Natural killer cell (primary cell): Measurements from ENCODE around the gene GFER. TPM values are rescaled to one million over a fixed set of nuclear protein-coding genes. Genes with fewer than 3 reads are reported as not detected.

Experiments
- ATAC-seq, 3 donors: fragments of 150-1000 bp in 2 of 3; fragments of 200-7000 bp in 1 of 3; cut with Tn5 transposase; 1 replicate in 1 of 3; 2 replicates in 2 of 3; pipeline ENCODE4 v1.10.0; 2021; ENCODE audit warnings: mild to moderate bottlenecking in 2 of 3, moderate library complexity in 2 of 3
- DNase-seq, 2 donors: peaks; one replicate each; pipeline versions ENCODE4 v3.0.0 to v3.0.0-alpha.2; 2013 to 2021; ENCODE audit warnings: mixed read lengths in 1 of 2
- H3K27ac ChIP-seq: one replicate; pipeline ENCODE4 v1.5.1; 2013; ENCODE audit warnings: mild to moderate bottlenecking, low read length
- H3K27me3 ChIP-seq: one replicate; pipeline ENCODE4 v1.6.1; 2013; ENCODE audit warnings: low read length; ENCODE audit not compliant: control insufficient read depth, insufficient read depth
- H3K36me3 ChIP-seq: one replicate; pipeline ENCODE4 v1.6.1; 2013; ENCODE audit warnings: low read length; ENCODE audit not compliant: control insufficient read depth, insufficient read depth
- H3K4me1 ChIP-seq: one replicate; pipeline ENCODE4 v1.6.1; 2013; ENCODE audit warnings: low read length; ENCODE audit not compliant: control insufficient read depth, insufficient read depth
- H3K4me3 ChIP-seq: one replicate; pipeline ENCODE4 v1.5.1; 2013; ENCODE audit warnings: low read length
- H3K9me3 ChIP-seq: one replicate; pipeline ENCODE4 v1.6.1; 2013; ENCODE audit warnings: low read length; ENCODE audit not compliant: control insufficient read depth, insufficient read depth
- H3K27ac Mint-ChIP-seq, 2 donors: one replicate each; pipeline ENCODE4 v1.8.0; 2022; ENCODE audit warnings: mild to moderate bottlenecking in 2 of 2, mixed read lengths in 2 of 2, moderate library complexity in 1 of 2
- H3K27me3 Mint-ChIP-seq, 2 donors: one replicate each; pipeline ENCODE4 v1.8.0; 2022; ENCODE audit warnings: low read depth in 2 of 2, mixed read lengths in 2 of 2
- H3K36me3 Mint-ChIP-seq: one replicate; pipeline ENCODE4 v1.8.0; 2022; ENCODE audit warnings: mixed read lengths
- H3K4me1 Mint-ChIP-seq, 2 donors: one replicate each; pipeline ENCODE4 v1.8.0; 2022; ENCODE audit warnings: mixed read lengths in 2 of 2
- H3K4me3 Mint-ChIP-seq: one replicate; pipeline ENCODE4 v1.8.0; 2022; ENCODE audit warnings: mild to moderate bottlenecking, moderate library complexity, mixed read lengths
- H3K9me3 Mint-ChIP-seq, 2 donors: one replicate each; pipeline ENCODE4 v1.8.0; 2022; ENCODE audit warnings: mixed read lengths in 2 of 2
- WGBS: methylation state at CpG from one replicate; pipeline ENCODE4 v1.1.7; 2013; ENCODE audit warnings: missing lambda C conversion rate; ENCODE audit not compliant: insufficient coverage; 5-methylcytosine and 5-hydroxymethylcytosine counted together
- intact Hi-C: fragments of 100-400 bp; cut with micrococcal nuclease; formaldehyde crosslinking; loops from one replicate; pipeline ENCODE4 v1.14.2; 2022
- total RNA-seq, 4 donors: library from RNA; stranded (reverse); fragments of 120-200 nt in 1 of 4; gene quantifications; one replicate each; pipeline versions ENCODE4 v1.2.3 to v1.2.4, GENCODE V29; 2013 to 2022
- TF ChIP-seq, protein P1 (sequence below): fragments of 200-600 bp; IDR thresholded peaks from one replicate; pipeline ENCODE4 v1.8.0; 2022; ENCODE audit warnings: antibody characterized with exemption

The GFER gene
- total RNA-seq, 3 donors from 2014 or later (not counting 1 experiment from before 2014, with no cell fraction given): 23.8 to 29.5 (median 24.6) TPM

DNA sequence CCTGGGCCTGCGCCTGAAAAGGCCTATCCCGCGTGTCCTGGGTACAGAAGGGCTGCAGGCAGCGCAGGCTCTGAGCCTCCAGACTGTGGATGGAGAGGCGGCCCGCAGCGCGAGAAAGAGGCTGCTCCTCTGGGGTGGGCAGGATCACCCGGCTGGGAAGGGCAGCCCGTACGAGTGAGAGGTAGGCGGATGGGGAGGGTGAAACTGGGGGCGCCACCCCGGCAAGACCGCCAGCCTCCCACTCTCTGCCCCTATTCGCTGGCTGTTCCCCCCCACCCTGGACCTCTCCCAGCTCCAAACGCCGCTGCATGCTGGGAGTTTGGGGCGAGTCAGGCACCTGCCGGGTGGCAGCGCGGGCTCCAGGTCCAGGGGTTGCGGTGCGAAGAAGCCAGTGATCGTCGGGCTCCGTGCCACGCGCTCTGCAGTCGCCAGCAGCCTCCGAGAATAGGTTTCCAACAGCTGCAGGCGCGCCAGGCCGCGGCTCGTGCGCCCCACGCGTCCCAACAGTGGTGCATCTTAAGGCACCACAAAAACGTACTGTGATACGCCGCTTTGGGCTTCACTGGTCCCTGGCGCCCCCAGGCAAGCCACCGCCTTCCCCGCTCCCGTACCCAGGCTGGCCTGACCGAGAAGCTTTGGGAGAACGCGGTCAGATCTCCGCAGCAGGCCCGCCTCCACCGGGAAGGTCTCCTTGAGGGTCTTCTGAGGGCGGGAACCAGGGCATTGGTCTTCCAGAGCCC, 3.8 kb upstream of the GFER start:
- Histone ChIP-seq H3K27ac (no peak overlapping the region), H3K27me3 (peaks cover 31% of the 10 kb centered on the region), H3K4me3 (no peak overlapping the region), H3K36me3 (peaks cover 32% of the 10 kb centered on the region), H3K4me1 (peaks cover 21% of the 10 kb centered on the region), H3K9me3 (no peaks in the 10 kb centered on the region)
- Mint-ChIP-seq H3K27ac (no peak overlapping the region), H3K4me3 (no peak overlapping the region), H3K4me1 (peaks cover 4% of the 10 kb centered on the region in 2 donors), H3K9me3 (no peaks in the 10 kb centered on the region), H3K36me3 (no peaks in the 10 kb centered on the region), H3K27me3 (peaks cover 0 to 12% of the 10 kb centered on the region in 2 donors)
- DNase-seq: no peak
- ATAC-seq: no peak
- intact Hi-C loops: no loop called here
- TF ChIP-seq, protein P1, sequence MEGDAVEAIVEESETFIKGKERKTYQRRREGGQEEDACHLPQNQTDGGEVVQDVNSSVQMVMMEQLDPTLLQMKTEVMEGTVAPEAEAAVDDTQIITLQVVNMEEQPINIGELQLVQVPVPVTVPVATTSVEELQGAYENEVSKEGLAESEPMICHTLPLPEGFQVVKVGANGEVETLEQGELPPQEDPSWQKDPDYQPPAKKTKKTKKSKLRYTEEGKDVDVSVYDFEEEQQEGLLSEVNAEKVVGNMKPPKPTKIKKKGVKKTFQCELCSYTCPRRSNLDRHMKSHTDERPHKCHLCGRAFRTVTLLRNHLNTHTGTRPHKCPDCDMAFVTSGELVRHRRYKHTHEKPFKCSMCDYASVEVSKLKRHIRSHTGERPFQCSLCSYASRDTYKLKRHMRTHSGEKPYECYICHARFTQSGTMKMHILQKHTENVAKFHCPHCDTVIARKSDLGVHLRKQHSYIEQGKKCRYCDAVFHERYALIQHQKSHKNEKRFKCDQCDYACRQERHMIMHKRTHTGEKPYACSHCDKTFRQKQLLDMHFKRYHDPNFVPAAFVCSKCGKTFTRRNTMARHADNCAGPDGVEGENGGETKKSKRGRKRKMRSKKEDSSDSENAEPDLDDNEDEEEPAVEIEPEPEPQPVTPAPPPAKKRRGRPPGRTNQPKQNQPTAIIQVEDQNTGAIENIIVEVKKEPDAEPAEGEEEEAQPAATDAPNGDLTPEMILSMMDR: no peak
- WGBS: 9% methylated on average over 53 of the region's 53 CpGs

- H3K36me3 Mint-ChIP-seq: no peaks in the 10 kb centered on the region
- WGBS: 27% methylated on average over 16 of the region's 16 CpGs
- H3K27ac Mint-ChIP-seq: no peak overlapping the region
- H3K27ac ChIP-seq: no peak overlapping the region
- H3K27me3 ChIP-seq: peaks cover 31% of the 10 kb centered on the region
- DNase-seq: no peak
- peaks cover 28% of the 10 kb centered on the region for H3K36me3 ChIP-seq
- no peaks in the 10 kb centered on the region for H3K9me3 ChIP-seq
- peaks cover 4% of the 10 kb centered on the region in 2 donors for H3K4me1 Mint-ChIP-seq
- no peak overlapping the region for H3K4me3 ChIP-seq
- TF ChIP-seq, protein P1: no peak
- peaks cover 27% of the 10 kb centered on the region for H3K4me1 ChIP-seq
- H3K9me3 Mint-ChIP-seq: no peaks in the 10 kb centered on the region
- ATAC-seq: no peak
- peaks cover 0 to 12% of the 10 kb centered on the region in 2 donors for H3K27me3 Mint-ChIP-seq
- H3K4me3 Mint-ChIP-seq: no peak overlapping the region
- intact Hi-C loops: no loop called here
Measured at GRCh38 chr16:1980770-1981087, 3.3 kb upstream of the GFER start.

DNA sequence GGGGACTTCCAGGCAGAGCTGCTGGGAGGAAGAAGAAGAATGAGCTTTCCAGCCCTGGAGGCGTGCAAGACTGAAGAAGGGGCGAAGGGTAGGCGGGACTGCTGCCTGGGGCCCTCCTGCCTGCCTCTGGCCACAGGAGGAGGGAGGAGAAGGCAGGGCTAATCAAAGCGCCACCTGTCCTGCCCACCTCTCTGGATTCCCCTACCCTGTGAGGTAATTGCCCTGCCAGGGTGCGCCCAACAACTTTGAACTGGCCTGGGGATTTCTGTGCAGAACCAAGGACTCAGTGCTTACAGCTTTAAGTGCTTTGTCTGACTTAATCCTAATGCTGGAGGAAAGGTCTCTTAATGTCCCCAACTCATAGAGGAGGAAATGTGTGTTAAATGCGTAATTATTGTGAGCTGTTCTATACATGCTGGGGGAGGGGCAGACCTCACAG, 2.6 kb upstream of the GFER start, which contains the start of gene NOXO1:
Gene NOXO1 (minus strand): TSS at position 72 of the 439 bp plus-strand sequence. CDS start 290 bp downstream, outside the sequence.
- H3K27me3 ChIP-seq: peaks cover 31% of the 10 kb centered on the region
- peak in 1 of 2 donors; percentile 55 for DNase-seq

More for the DNA sequence above, 2.6 kb upstream of the GFER start, which contains the start of gene NOXO1:
- intact Hi-C loops: no loop called here
- Histone ChIP-seq H3K4me1 (peaks cover 27% of the 10 kb centered on the region), H3K27ac (no peak within 1 kb of the TSS), H3K36me3 (peaks cover 28% of the 10 kb centered on the region), H3K9me3 (no peaks in the 10 kb centered on the region), H3K4me3 (no peak within 1 kb of the TSS)
- Mint-ChIP-seq H3K36me3 (no peaks in the 10 kb centered on the region), H3K27me3 (peaks cover 0 to 12% of the 10 kb centered on the region in 2 donors), H3K27ac (peak within 1 kb of the TSS in 1 of 2 donors; percentile 72), H3K4me3 (peak within 1 kb of the TSS; percentile 63), H3K4me1 (peaks cover 4 to 5% of the 10 kb centered on the region in 2 donors), H3K9me3 (no peaks in the 10 kb centered on the region)
- TF ChIP-seq, protein P1: no peak
- no peak for ATAC-seq
- WGBS: 40% methylated on average over 6 of the region's 6 CpGs
